Mucosa of gallbladder (tissue), 1 donor: ENCODE data around the gene CPVL. TPM values are rescaled to one million over a fixed set of nuclear protein-coding genes. Genes with fewer than 3 reads are reported as not detected.
"Not testable (repeated sequence)": the region's sequence is repeated elsewhere in the genome, so short reads cannot be mapped to it uniquely, and the experiment has no call there.

Experiments used
- DNase-seq: peaks from one replicate; pipeline ENCODE4 v3.0.0-alpha.2; 2020; ENCODE audit warnings: low spot score
- total RNA-seq: library from RNA; stranded (reverse); gene quantifications from one replicate; pipeline ENCODE4 v1.2.1, GENCODE V29; 2021
- donor health status: DM: no; HTN: no; CAD: no.

CPVL gene
- total RNA-seq, 1 donor from 2014 or later, result 22.6 TPM

DNA sequence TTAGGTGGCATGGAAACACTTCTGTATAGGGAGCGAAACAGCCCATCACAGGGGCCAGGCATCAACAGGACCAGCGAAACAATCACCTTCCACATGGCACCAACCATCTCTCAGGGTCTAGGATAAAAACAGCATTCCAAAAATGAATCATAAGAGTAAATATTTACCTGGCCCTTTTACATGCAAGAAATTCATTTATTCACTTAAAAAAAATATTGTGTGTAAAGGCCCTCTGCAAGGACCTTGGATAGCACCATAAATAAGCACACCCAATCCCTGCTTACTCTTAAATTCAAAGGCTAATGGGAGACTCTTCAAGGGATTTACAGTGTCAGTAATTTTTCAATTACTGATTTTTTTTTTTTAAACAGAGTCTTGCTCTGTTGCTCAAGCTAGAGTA is 25.4 kb downstream of the CPVL start:
- no peak for DNase-seq

DNA sequence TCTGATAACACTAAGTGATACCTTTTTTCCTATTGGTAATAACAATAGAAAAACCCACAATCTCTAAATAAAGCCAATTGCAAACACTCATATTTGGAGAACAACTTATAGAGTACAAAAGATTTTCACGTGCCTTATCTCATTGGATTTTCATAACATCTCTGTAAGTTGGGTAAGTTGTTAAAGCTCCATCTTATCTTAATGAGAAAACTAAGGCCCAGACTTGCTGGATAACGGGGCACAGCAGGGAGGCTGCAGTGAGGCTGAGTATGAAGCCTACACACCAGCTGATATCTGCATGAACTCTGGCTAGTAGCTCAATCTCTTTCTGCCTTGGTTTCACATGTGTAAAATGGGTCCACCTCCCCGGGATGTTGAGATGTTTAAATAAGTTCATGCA is 26.8 kb downstream of the CPVL start:
- no peak for DNase-seq

DNA sequence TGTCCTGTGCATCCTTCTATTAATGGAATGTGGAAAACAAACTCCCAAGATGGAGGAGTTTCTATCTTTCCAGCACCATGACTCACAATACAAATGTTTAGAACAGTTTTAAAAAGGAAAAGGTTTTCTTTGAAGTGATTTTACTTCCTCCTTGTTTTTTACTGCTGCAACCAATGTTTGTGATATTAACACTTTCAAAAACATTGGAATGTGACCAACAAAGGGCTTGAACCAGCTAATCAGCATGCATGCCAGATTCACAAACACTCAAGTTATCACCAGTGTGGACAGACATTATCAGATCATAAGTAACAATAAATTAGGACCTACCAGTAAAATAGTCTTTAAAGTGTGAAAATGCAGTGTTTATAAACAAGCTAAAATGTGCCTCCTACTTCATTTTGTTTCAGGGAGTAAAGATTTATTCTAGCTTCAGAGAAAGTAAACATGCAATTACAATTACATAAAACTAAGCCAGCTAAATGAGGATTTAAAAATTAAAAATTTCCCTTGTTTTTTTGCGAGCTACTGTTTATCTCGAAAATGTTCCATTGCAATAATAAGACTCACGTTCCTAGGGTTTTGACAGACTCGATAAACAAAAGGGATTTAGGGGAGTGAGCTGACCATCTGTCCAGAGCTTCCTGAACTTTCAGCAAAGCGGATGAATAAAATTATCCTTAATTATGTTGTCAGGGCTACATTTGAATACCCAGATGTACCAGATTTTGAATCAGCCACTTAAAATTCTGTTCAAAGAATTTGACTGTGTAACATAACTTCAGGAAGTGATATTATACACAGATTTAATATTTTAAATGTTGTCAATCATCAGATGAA is 29.8 kb downstream of the CPVL start:
- DNase-seq, result no peak

DNA sequence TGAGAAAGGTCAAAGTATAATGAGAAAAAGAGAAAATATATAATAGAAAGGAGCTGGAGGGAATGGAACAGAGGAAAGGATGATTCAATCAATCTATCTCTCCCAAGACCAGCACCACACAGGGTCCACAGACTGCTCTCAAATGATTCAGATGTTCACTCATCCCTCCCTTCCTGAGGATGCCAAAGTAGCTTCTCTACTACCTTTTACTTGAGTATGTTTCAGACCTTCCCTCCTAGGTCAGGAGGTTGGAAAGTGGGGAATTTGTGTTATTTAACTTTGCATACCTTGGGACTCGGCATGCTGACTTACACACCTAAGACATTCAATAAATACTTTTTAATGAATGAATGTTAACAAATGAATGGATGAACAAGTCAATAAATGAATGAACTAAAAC is 30.6 kb downstream of the CPVL start:
- no peak for DNase-seq

DNA sequence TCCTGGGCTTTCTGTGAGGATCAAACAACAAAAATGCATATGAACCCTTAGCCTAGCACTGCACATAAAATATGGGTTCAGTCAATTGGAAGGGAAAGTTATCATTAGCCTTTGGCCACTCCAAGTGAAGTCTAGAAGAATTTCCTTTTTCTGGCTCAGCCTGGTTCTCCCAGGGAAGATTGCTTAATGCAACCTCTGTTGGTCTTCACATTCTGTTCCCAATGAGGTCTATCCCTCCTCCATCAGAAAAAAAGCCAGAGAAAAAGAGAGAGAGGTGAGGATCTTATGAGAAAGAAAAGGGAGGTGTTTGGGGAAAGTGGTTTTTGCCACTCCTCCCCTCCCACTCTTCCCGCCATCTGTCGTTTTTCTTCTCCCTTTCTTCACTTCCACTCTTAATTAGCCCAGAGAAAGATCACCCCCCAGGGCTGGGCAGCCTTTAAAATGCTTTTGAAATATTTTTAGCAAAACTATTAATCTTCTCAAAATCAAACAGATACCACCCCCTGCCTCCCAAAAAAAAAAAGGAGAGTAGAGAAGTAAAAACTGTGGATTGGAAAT is 31.1 kb downstream of the CPVL start:
- DNase-seq, result no peak

DNA sequence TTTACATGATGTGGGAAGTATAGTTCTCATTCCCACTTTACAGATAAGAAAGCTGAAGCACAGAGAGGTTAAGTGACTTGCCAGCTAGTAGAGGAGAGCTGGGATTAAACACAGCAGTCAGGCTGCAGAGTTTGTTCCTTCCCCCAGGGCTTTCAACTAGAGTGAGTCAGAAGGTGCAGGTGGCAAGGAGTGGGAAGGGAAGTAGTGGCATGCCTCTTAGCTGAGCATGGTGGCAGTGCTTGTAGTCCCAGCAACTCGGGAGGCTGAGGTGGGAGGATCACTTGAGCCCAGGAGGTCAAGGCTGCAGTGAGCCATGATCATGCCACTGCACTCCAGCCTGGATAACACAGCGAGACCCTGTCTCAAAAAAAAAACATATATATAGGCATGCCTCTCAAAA is 32.1 kb downstream of the CPVL start:
- DNase-seq, result not testable (repeated sequence)

DNA sequence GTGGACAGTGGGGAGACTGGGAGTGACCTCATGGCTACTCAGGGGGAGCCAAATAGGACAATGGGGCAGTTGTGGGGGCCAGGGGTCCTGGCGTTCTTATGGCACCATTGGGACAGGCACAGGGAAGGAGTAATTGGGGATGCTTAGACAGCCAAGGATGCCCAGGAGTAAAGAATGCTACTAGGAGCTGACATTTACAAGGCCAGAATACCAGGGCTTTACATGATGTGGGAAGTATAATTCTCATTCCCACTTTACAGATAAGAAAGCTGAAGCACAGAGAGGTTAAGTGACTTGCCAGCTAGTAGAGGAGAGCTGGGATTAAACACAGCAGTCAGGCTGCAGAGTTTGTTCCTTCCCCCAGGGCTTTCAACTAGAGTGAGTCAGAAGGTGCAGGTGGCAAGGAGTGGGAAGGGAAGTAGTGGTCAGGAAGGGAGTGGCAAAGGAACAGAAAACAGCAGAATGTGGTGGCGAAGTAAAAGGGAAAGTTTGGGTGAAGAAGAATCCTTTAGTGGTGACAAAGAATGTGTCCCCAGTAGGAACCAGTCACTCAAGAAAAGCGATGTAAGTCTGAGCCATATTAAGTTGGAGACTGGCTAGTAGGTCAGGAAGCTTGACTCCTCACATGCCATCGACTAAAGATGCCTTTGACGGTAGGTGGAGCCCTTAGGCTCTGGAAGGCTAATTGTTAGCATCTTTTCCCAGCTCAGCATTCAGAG is 32.8 kb downstream of the CPVL start:
- DNase-seq, result no peak

DNA sequence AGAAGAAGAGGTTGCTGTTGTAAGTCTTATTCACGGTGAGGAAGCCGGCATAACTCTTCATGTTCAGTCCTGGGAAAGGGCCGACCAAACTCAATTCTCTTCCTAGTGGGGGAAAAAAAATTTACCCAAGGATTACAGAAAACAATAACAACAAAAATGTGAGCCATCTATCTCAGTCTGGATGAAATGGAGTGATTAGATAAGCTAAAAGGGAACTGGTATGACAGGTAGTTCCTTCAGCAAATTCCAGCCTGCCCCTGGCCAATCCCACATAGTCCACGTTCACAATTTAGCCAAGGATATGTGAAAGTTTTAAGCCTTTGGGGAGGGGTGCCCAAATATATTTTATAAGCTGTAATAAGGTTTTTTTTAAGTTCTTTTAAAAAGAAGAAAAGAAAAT is 33.6 kb downstream of the CPVL start:
- DNase-seq, result no peak

DNA sequence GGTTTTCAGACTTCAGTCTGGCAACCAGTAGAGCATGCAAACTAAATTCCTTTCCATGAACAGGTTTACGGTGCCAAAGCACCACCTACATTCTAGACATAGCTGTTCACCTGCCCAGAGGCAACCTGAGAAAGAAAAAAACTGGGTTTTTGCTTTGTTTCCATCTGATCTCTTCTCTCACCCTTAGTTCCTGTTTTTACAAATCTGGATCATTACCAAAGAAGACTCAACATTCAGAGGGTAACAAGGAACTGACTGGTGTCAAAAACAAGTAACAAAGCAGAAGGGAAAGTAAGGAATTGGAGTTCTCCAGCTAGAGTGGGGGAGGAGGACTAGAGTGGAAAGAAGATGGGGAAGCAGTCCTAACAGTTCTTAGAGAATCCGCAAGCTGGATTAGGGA is 36.4 kb downstream of the CPVL start:
- DNase-seq, result no peak

DNA sequence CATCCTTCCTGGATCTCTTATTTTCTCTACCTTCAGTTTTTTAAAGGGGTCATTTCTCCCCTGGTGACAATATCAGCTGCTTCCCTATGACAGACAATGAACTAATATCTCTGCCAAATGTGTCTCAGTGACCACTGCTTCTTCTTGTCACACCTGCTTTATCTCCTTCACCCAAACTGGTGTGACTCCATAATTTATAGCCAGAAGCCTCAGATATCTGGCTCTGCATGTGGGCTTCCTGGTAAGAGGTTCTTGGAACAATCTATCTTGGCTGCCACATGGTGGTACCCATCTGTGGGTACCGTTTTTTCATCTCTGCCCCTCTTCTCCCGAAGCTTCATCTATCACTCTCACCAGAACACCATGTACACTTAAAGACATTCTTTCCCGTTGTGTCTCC is 37.0 kb downstream of the CPVL start:
- no peak for DNase-seq

DNA sequence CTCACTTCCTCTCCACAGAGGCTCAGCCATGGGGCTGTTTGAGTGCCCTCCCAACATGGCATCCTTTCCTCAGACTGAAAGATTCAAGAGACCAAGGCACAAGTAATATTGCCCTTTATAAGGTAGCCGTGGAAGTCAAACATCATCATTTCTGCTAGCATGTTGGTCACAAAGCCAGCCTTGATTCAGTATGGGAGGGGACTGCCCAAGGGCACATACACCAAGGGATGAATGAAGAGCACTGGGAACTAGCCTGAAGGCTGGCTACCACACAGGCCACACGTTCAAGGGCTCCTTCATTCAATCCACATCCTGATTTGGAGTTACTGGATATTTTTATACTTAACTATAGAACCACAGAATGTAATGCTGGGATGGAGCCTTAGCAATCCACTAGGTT is 39.3 kb downstream of the CPVL start:
- no peak for DNase-seq

DNA sequence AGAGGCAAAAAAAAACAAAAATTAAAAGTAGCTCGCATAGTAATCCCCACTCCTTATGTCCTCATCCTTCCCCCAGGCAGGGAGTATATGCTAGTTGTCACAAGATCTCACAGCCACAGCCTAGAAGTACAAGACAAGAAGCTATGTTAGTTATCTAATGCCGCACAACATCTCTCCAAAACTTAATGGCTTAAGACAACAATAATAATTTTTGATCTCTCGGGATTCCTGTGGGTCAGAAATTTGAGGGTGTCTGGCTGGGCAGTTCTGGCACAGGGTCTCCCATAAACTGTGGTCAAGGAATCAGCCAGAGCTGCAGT is 39.7 kb downstream of the CPVL start:
- no peak for DNase-seq

DNA sequence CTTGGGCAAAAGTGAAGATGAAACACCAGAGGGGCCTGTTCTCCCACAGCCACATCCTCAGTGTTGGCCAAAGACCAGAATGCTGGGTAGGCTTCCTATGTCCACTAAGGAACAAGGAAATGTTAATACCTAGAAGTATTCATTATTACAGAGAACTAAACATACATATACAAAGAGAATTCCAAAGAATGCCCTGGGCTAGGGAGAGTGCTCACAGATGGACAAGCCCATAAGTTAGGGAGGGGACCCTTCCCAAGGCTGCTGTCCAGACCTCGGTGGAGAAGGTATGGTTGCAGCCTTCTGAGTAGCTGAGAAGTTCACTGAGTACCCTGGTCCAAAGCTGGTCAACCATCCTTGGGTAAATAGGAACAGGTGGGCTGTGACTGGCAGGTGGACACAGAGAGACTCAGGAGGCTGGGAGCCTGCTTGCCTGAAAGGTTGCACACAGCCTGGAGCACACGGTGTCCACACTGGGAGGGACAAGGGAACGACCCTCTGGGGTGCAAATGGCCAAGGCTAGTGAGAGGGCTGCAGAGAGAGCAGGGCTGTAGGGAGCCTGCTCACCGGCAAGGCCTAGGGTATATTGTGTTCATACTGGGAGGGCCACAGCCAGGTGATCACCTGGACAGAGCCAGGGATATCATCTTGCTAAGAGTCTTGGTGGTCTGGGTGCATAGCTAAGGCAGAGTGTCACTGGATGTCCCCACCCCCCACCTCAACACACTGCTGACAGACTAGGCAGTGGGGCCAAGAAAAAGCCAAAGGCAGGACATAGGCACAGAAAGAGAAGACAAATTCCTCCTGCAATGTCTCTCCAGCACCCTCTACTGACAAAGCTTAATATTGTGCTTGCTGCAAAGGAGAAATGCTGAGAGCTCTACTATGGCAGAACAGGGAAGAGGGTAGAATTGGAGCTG is 40.3 kb downstream of the CPVL start:
- DNase-seq, result peak; percentile 60

DNA sequence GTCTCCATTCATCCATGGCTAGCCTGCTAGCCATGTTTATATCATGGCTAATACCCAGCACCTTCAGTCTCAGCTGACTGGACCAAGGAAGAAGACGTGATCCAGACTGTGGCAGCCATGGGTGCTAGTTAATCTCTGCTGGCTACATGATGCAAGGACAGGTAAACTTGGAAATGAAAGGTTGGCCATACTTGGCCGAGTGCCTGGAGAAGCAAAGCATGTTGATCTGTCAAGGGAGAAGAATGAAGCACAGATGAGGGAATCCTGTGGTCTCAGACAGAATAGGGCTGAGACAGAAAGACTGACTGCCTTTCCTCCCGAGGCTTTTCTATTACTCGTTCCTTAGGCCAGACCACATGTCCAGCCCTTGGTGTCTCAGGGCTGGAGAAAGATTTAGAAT is 41.1 kb downstream of the CPVL start:
- no peak for DNase-seq

DNA sequence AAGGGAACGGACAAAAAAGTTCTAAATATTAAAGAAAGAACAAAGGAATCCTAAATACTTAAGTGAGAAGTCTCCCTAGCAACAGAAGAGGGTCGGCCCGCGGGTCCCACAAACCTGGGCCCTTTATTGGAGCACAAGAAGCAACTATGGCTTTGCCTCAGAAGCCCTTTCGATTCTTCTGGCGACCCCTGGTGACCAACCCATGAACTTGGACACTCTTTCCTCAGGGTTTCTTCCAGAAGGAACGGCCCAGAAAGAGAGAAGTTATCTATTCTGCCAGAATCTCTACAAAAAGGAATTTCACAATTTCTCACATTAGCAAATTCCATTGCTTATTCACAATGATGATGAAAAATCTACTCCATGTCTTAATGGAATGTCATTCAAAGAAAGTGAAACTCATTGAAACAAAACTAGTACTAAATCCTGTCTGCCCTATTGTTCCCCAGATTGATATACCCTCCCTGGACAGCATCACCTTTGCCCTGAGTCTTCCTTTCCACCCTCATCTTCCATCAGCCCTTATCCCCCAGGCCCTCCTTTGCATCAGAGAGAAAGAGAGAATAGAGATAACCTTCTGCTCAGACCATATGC is 43.7 kb downstream of the CPVL start:
- DNase-seq, result peak; percentile 55

DNA sequence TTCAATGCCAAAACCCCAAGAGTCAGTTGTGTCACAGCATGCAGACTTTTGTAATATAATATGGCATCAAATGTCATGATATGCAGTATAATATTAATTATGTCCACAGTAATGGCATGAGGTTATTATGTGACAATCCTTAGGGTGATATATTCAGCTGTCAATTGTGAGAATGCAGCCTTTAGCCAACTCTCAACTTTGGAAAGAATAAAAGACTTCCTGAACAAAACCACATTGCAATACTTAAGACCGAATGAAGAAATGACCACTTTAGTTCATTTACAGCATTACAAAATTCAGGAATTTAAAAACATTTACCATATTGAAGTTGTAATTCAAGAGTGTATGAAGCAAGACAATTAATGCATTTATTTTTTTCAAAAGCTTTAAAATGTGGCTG is 45.4 kb downstream of the CPVL start:
- no peak for DNase-seq

DNA sequence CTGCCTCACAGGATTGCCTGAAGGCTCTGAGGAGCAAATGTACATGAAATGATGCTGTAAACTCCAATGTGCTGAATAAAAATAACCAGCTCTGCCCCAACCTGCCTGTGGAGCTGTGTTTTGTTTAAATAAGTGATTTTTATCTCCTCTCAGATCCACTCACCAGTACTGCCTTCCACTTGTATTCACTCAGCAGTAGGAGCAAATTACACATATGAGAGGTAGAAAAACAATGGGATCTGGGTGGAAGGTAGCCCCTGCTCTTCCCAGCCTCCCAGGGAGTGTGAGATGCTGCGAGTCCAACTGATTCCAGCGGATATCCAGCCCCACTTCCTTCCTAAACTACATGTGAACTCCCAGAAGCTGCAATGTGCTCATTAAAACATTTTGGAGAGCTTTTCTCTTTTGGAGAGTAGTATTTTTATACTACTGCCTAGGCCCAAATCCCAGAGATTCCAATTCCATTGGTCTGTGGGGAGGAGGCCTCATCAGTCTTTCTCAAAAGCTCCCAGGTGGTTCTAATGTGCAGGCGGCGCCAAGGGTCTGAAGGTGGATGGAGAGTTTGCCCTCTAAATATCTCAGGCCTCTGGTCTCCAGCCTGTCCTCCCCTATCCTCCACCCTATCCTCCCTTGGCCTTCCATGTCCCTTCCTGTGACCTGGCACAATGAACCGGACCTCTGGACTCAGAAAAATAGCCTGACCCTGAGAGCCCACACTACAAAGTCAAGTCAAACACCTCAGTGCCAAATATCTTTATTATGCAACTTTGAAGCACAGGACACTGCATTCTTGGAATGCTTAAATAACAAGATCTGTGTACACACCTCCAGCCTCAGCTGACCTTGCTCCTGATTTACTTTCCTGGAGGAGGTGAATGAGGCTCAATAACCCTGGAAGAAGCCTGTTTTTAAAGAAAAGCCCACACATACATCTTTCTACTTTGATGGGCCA is 46.2 kb downstream of the CPVL start:
- no peak for DNase-seq

DNA sequence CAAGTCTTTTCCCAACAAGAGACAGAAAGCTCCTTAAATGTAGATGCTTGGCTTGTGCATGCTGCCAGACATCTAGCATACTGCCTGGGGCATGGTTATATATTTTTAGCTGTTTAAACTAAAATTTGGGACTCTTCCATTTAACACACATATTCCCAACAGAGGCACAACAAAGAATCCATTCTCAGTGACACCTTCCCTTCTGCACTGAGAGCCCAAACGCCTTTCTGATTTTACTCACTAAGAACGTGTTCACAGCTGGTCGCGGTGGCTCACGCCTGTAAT is 49.9 kb downstream of the CPVL start:
- no peak for DNase-seq

DNA sequence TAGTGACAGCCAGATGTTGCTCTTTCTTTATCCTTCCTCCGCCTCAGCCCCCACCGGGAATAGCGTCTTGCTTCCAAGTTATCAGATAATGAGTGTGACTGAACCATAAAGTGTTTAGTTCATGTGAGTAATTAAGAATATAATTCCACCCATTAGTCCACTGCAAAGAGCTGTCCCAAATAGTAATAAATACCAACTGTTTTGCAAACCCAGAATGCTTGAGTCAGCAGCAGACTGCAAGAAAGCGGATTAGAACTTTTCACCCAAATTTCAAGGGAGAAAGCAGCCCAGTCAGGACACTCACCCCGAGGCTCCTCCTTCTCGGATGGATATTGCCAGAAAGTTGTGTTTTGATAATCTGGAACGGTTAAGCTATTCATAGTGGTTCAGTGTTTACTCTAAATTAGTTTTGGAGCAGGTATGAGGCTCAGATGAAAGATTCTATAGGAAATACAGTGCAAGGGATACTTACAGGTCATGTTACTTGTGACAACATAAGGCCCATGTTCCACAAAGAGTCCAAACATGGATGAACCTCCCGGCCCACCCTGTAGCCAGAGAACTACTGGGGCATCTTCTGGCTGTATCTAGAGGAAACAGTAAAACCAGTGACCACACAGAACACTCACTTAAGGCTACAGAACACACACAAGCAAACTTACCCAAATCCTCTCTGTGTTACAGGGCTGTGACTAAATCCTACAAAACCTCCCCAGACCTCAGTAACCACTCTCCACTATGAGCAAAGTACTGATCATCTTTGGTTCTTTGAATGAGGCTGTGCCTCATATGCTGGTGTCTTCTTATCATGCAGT is 50.5 kb downstream of the CPVL start:
- no peak for DNase-seq

DNA sequence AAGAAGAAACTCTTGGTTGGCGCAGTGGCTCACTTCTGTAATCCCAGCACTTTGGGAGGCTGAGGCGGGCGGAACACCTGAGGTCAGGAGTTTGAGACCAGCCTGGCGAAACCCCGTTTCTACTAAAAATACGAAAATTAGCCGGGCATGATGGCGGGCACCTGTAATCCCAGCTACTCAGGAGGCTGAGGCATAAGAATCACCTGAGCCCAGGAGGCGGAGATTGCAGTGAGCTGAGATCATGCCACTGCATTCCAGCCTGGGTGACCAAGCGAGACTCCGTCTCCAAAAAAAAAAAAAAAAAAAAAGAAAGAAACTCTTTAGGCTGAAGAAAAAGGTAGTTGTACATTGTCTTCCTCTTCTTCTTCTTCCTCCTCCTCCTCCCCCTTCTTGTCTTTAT is 53.2 kb downstream of the CPVL start:
- DNase-seq, result not testable (repeated sequence)
